Measurements from ENCODE around the gene CADPS.
A peak's percentile ranks its signal among the peaks of the same experiment; 100 is the strongest.

CADPS gene

GRCh38 chr3:62567097-62568021 lies 307.9 kb downstream of the CADPS start:
- DNase-seq (ENCODE audit: insufficient read length, low spot score) (peak; percentile 45), FAIRE-seq (no peak)

DNA sequence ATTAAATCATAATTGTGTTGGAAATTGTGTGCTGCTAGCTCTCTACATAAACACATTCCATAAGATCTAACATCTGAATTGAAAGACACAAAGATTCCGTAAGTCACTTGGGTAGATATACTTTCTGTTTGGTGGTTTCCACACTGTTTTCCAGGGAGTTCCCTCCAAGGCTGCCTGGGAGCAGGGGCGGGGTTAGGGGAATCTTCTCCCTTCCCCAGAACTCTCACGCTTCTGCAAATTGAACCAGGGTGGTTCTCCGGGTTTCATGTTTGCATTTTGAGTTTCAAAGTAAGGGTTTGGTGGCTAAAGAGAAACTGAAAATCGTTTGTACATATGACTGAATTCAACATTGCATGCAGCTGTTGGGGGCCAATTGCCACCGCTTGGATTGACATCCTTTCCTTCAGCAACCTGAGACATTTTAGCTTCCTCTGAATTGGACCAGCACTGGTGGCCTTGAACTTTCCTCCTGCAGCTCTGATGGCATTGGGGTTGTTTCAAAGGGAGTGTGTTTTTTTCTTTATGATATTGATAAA lies 309.1 kb downstream of the CADPS start:
- DNase-seq (ENCODE audit: insufficient read length, low spot score) (no peak), FAIRE-seq (no peak)

GRCh38 chr3:62562596-62562995 lies 312.6 kb downstream of the CADPS start:
- DNase-seq (ENCODE audit: insufficient read length, low spot score) (no peak), FAIRE-seq (no peak)

DNA sequence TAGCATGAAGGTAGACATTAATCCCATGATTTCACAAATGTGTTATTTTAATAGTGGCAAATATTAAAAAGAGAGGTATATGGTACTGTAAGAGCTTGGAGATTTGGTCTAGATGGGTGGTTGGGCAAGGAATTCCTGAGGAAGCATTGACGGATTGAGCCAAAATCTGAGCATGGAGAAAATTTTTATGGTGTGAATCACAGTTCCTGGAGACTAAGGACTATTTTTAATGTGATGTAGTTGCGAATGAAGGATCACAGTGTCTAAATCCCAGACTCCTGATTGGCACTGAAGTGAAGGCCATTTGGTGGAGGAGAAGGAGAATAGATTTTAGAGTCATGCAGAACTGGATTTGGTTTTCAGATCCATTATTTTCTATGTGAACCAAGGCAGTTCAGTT lies 313.2 kb downstream of the CADPS start:
- FAIRE-seq (no peak), DNase-seq (ENCODE audit: insufficient read length, low spot score) (peak; percentile 19)

GRCh38 chr3:62559831-62560445 lies 315.3 kb downstream of the CADPS start:
- FAIRE-seq (no peak), DNase-seq (ENCODE audit: insufficient read length, low spot score) (peak; percentile 5)

GRCh38 chr3:62558549-62559112 lies 316.6 kb downstream of the CADPS start:
- peak; percentile 15 for DNase-seq (ENCODE audit: insufficient read length, low spot score)
- no peak for FAIRE-seq

DNA sequence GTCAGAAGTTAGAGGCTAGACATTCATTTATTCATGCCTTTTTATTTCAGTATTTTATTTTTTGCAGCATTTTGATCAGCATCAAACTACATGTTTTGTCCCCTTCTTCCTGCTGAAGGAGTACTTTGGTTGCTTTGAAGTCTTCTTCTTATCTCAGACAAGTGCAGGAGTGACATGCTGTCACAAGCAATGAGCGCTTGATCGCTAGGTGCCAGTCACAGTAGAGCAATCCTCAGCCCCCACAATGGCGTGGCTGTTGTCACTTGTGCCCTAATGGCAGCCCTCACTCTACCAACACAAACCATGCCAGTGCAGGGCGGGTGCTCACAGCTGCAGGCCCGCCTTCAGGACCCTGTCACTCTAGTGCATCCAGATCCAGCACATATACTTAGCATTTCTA lies 317.2 kb downstream of the CADPS start:
- no peak for FAIRE-seq
- DNase-seq (ENCODE audit: insufficient read length, low spot score): no peak

GRCh38 chr3:62557450-62557849 lies 317.8 kb downstream of the CADPS start:
- FAIRE-seq (no peak), DNase-seq (ENCODE audit: insufficient read length, low spot score) (no peak)

DNA sequence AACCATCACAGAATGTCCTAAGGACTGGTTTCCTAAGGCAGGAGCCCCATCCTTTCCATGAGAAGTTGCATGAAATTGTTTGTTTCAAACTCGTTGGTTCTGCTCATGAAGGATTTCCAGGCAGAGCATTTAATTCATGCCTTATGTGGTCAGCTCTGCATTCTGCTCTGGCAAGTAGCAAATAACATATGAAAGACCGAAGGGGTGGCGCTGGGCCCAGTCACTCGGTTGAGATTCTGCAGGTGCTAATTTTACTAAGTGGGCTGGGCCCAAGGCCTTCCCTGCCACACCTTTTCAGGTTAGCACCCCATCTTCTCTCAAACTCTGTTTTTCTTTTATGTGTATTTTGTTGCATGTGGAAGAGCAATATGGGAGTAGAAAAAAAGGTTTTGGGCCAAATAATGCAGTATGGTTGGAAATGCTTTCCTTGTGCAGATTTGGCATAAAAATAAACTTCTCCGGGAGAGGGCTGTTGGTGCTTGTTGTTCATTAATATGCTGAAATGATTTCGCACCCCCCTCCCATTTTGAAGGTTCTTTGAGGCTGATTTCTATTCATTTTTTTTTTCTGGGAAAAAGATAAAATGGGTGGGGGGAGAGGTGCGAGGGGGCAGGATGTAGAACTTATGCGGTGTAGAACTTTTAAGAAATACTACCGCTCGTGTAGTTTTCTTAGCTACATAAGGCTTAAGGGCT lies 318.9 kb downstream of the CADPS start:
- DNase-seq (ENCODE audit: insufficient read length, low spot score): no peak
- no peak for FAIRE-seq

- DNase-seq (ENCODE audit: insufficient read length, low spot score) (no peak), FAIRE-seq (no peak)
Measured at GRCh38 chr3:62554264-62554799, 320.9 kb downstream of the CADPS start.

DNA sequence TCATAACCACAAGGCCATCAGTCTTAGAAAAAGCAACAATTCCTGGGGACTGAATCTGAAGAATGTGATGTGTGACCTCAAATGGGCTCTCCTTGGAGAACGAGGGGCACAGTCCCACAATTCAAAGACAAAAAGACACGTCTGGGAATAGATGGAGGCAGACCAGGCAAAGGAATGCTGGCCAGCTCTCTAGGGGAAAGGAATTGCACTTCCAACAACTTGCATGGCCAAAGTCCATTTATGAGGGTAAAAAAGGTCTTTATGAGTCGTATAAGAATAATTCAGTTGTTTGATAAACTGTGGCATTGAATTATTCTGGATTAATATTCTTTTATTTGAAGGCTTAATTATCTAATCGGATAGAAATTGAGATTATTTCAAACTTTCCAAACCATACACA lies 321.4 kb downstream of the CADPS start:
- DNase-seq (ENCODE audit: insufficient read length, low spot score) (no peak), FAIRE-seq (no peak)

DNA sequence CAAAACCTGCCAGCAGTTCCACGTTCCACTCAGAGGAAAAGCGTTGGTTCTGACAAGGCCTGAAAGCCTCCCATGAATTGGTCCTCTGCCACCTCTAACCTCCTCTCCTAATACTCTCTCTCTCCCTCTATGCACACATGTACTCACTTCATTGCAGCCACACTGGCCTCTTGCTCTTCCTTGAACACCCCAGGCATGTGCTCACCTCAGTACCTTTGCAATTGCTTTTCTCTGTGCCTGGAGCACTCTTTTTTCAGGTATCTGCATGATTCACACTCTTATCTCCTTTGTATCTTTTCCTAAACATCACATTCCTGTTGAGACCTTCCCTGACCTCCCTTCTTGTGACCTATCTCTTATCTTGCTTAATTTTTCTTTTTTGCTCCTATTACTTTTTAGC lies 323.7 kb downstream of the CADPS start:
- FAIRE-seq: no peak

DNA sequence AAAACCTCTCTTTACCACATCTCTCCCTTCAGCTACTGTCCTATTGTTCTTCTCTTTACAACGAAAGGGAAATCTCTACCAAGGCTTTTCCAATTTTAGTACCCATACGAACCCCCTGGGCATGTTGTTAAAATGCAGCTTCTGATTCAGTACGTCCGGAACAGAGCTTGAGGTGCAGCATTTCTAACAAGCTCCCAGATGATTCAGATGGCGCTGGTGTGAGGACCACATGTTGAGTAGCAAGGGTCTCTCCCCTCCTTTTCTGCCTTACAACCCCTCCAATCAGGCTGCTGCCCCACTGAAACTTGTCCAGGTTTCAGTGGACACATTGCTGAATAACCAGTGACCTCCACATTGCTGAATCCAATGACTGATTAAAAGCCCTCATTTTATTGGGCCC lies 324.8 kb downstream of the CADPS start:
- DNase-seq (ENCODE audit: insufficient read length, low spot score) (no peak), FAIRE-seq (no peak)

More for the DNA sequence above, 323.7 kb downstream of the CADPS start:
- DNase-seq (ENCODE audit: insufficient read length, low spot score): no peak

DNA sequence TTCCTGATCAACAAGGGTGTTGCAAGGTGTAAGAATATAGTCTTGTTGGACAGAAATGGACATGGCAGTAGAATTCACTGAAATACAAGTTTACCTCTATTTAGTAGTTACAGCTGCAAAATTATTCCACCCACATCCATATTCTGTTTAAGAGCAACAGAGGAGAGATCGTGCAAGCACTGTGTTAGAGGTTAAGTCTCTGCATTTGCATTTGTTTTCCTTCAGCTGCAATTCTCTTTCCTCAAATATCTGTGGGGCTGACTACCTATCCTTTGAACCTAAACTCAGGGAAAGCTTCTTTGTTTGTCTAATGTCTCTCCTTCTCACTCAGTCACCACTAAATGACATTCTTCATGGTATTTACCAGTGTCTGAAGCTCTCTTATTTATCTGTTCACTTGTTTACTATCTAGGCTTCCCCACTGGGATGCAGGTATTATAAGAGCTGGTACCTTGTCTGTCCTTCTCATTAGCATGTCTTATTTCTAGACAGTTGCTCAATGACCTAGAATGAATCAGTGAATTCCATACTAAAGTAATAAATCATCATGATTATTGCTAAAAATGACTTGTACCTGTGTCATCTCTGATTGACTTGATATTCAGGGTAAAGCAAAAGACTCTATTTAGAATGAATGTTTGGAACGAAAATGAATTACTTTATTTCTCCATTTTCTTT lies 326.5 kb downstream of the CADPS start:
- DNase-seq (ENCODE audit: insufficient read length, low spot score) (no peak), FAIRE-seq (no peak)

GRCh38 chr3:62546266-62546665 lies 328.9 kb downstream of the CADPS start:
- DNase-seq (ENCODE audit: insufficient read length, low spot score): no peak
- FAIRE-seq: no peak

GRCh38 chr3:62542185-62542584 lies 333.0 kb downstream of the CADPS start:
- FAIRE-seq (no peak), DNase-seq (ENCODE audit: insufficient read length, low spot score) (no peak)

DNA sequence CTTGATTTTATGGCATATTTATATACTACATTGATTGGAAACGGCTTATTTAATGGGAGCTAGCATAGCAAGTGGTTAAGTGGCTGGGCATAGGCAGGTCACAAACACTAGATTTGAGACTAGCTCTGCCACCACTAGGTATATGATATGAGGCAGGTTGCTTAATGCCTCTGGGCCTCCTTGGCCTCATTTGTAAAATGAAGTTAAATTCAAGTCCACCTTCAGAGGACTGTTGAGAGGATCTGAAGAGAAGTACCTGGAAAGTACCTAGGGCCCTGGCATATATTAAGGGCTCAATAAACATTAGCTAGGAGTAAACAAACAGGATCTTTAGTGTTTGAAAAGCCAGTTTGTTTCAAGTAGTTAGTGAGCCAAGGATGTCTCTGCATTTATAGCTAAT lies 335.5 kb downstream of the CADPS start:
- no peak for FAIRE-seq
- DNase-seq (ENCODE audit: insufficient read length, low spot score): no peak

DNA sequence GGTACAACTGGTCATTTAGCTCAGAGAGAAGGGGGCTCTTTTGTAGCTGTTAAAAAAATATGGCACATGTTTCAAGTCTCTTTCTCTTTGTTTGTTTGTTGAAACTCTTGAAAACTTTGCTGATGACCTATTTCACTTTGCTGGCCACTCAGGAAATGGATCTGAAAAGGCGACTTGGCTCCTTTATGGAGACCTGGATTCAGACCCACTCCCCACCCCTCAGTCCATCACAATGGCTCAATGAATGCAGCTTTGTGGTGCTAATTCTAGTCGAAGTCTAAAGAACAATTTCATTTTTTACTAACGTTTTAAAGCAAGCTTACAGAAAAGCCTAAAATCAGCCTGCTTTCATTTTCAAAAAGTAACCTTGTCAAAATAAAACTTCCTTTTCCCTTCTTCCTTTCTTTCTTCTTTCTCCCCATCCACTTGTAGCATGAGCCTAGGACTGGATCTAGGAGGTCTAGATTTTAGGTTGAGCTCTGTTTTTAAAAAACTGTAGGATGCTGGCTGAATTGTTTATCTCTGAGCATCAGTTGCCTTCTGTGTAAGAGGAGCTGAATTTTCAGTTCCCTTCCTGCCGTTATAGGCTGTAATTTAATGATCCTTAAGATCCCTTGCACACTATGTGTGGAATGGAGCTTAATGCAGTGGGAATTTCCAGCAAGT lies 336.4 kb downstream of the CADPS start:
- DNase-seq (ENCODE audit: insufficient read length, low spot score) (no peak), FAIRE-seq (no peak)

DNA sequence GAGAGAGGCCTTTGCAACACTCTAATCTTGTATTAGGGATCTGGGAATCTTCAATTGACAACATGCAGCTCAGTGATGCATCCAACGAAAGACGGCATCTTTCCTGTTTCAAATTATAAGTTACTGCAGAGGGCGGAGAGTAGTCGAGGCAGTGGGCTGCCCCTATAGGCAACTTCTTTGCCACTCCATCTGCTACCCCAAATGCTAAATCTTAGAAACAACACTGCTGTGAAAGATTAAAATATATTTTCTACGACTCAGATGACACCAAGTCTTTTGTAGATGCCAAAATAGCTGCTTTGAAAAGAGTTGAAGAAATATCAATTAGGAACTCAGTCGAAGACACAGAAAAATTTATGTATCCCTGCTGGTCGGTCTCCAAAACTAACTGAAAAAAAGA lies 340.9 kb downstream of the CADPS start:
- DNase-seq (ENCODE audit: insufficient read length, low spot score): no peak
- FAIRE-seq: no peak

DNA sequence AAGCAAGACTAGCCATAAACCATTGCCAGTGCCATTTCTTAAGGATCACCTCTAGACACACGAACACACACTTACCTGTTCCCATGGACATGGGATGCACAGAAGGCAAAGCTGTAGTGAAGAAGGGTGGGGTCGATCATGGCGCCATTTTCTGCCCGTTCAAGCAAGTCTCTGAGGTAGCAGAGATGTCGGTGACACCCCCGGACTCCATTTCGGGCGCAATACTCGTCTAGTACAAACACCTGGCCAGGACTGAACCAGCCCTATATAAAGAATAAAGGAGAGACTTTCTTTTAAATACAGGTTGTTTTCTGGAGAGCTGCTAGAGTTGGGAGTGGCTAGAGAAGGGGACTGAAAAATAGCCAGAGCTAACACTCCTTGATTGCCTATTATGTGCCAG lies 342.4 kb downstream of the CADPS start:
- no peak for FAIRE-seq

More for the DNA sequence above, 342.4 kb downstream of the CADPS start:
- DNase-seq (ENCODE audit: insufficient read length, low spot score): no peak
